ENCODE data around the gene SLAMF1. TPM values are rescaled to one million over a fixed set of nuclear protein-coding genes. Genes with fewer than 3 reads are reported as not detected.
A peak's percentile ranks its signal among the peaks of the same experiment; 100 is the strongest.

Gene SLAMF1
- total RNA-seq, 1 experiment from 2014 or later = not detected

DNA sequence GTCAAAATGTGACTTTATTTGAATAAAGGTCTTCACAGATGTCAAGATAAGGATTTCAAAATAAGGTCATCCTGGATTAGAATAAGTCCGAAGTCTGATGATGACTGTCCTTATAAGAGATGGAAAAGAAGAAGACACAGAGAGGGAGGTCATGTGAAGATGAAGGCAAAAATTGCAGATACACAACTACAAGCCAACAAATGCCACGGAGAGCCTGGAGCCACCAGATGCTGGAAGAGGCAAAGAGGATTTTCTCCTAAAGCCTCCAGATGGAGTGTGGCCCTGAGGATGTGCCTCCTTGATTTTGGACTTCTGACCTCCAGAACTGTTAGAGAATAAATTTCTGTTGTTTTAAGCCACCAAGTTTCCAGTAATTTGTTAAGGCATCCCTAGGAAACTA, 31.2 kb downstream of the SLAMF1 start:
- no peak for DNase-seq
- no peaks in the 10 kb centered on the region for H3K27me3 ChIP-seq (ENCODE audit: control insufficient read depth, insufficient read depth, low read length)
- H3K36me3 ChIP-seq (replicated peaks; ENCODE audit: control insufficient read depth, insufficient read depth, low read length) = no peaks in the 10 kb centered on the region
- H3K4me3 ChIP-seq (ENCODE audit: insufficient read depth, low read depth, low read length) = no peak overlapping the region

GRCh38 chr1:160614410-160614809, 32.4 kb downstream of the SLAMF1 start:
- no peak for DNase-seq
- Histone ChIP-seq H3K36me3 (replicated peaks; ENCODE audit: control insufficient read depth, insufficient read depth, low read length) (no peaks in the 10 kb centered on the region), H3K27me3 (ENCODE audit: control insufficient read depth, insufficient read depth, low read length) (no peaks in the 10 kb centered on the region), H3K4me3 (ENCODE audit: insufficient read depth, low read depth, low read length) (no peak overlapping the region)

GRCh38 chr1:160612613-160613218, 34.1 kb downstream of the SLAMF1 start:
- no peaks in the 10 kb centered on the region for H3K36me3 ChIP-seq (replicated peaks; ENCODE audit: control insufficient read depth, insufficient read depth, low read length)
- DNase-seq = no peak
- no peak overlapping the region for H3K4me3 ChIP-seq (ENCODE audit: insufficient read depth, low read depth, low read length)
- no peaks in the 10 kb centered on the region for H3K27me3 ChIP-seq (ENCODE audit: control insufficient read depth, insufficient read depth, low read length)

DNA sequence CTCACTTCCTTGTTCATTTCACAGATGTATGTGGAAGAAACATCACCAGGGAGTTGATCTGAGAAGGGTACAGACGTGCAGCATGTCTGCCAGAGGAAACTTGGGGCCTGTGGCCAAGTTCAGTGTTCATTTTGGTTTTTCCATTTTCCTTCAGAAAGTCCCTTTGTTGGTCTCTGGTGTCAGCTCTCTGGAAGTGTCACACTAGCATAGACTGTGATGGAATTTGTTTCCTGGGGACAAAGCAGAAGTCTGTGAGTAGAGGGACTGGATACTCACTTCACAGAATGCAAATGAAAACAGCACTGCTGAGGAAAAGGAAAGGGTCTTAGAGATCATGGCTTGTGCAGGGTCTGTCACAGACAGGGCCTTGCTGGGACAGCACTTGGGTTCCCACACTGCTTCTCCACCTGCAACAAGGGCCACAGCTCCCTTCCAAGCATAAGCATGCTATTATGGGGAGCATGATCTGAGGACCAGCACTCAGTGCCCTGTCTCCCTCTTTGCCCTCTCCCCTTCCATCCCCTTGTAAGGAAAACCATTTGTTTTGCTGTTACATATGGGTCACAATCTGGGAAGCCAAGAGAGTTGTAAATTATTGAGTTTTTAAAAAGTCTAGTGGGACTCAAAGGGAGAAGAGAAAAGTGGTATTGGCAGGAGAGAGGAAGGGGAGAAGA, 36.1 kb downstream of the SLAMF1 start:
- Histone ChIP-seq H3K4me3 (ENCODE audit: insufficient read depth, low read depth, low read length) (no peak overlapping the region), H3K36me3 (replicated peaks; ENCODE audit: control insufficient read depth, insufficient read depth, low read length) (no peaks in the 10 kb centered on the region), H3K27me3 (ENCODE audit: control insufficient read depth, insufficient read depth, low read length) (no peaks in the 10 kb centered on the region)
- no peak for DNase-seq

GRCh38 chr1:160608941-160609340, 37.9 kb downstream of the SLAMF1 start:
- H3K36me3 ChIP-seq (replicated peaks; ENCODE audit: control insufficient read depth, insufficient read depth, low read length) = no peaks in the 10 kb centered on the region
- H3K4me3 ChIP-seq (ENCODE audit: insufficient read depth, low read depth, low read length) = no peak overlapping the region
- no peak for DNase-seq
- H3K27me3 ChIP-seq (ENCODE audit: control insufficient read depth, insufficient read depth, low read length) = no peaks in the 10 kb centered on the region

DNA sequence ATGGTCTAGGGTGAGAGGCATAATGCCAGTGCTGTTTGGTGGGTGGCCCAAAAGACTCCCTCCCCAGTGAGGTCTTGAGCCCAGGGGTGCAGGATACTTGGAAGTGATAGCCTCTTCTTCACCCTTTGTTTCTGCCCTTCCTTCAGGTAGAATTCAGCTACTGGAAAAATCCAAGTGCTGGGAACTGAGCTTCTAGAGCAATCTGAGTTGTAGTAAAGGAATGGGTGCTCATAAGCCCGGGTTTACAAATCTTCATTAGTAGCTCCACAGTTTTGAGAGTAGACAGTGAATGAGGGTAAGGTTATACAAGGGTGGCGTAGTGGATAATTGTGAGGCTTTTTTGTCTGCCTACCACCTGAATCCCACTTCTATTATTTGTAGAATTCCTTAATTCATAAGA, 38.3 kb downstream of the SLAMF1 start:
- no peaks in the 10 kb centered on the region for H3K27me3 ChIP-seq (ENCODE audit: control insufficient read depth, insufficient read depth, low read length)
- DNase-seq = no peak
- no peaks in the 10 kb centered on the region for H3K36me3 ChIP-seq (replicated peaks; ENCODE audit: control insufficient read depth, insufficient read depth, low read length)
- H3K4me3 ChIP-seq (ENCODE audit: insufficient read depth, low read depth, low read length) = no peak overlapping the region

DNA sequence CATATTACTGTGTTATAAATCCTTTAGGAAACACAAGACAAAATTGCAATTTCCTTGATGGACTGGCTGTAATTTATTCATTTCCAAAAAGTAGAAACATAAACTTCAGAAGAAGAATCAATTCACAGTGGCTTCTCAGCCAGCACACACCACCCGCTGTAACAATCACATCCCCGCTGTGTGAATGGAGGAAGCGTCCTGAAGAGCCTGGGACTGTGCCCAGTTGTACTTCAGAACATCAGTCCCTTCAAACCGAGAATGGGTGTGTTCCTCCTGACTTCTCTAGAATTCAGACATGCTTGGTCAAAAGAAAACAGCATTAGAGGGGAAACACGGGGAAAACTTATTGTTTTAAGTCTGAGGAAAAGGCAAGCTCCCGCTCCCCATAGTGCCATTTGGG, 38.8 kb downstream of the SLAMF1 start:
- H3K4me3 ChIP-seq (ENCODE audit: insufficient read depth, low read depth, low read length) = no peak overlapping the region
- DNase-seq = no peak

GRCh38 chr1:160607672-160608032, 39.2 kb downstream of the SLAMF1 start:
- no peaks in the 10 kb centered on the region for H3K36me3 ChIP-seq (replicated peaks; ENCODE audit: control insufficient read depth, insufficient read depth, low read length)
- H3K27me3 ChIP-seq (ENCODE audit: control insufficient read depth, insufficient read depth, low read length) = no peaks in the 10 kb centered on the region
- H3K4me3 ChIP-seq (ENCODE audit: insufficient read depth, low read depth, low read length) = no peak overlapping the region
- DNase-seq = no peak

More for the DNA sequence above, 38.8 kb downstream of the SLAMF1 start:
- no peaks in the 10 kb centered on the region for H3K27me3 ChIP-seq (ENCODE audit: control insufficient read depth, insufficient read depth, low read length)
- no peaks in the 10 kb centered on the region for H3K36me3 ChIP-seq (replicated peaks; ENCODE audit: control insufficient read depth, insufficient read depth, low read length)

- Histone ChIP-seq H3K4me3 (ENCODE audit: insufficient read depth, low read depth, low read length) (no peak overlapping the region), H3K27me3 (ENCODE audit: control insufficient read depth, insufficient read depth, low read length) (no peaks in the 10 kb centered on the region), H3K36me3 (replicated peaks; ENCODE audit: control insufficient read depth, insufficient read depth, low read length) (no peaks in the 10 kb centered on the region)
- DNase-seq = peak; percentile 25
These were observed 39.7 kb downstream of the SLAMF1 start for GRCh38 chr1:160607011-160607671.

DNA sequence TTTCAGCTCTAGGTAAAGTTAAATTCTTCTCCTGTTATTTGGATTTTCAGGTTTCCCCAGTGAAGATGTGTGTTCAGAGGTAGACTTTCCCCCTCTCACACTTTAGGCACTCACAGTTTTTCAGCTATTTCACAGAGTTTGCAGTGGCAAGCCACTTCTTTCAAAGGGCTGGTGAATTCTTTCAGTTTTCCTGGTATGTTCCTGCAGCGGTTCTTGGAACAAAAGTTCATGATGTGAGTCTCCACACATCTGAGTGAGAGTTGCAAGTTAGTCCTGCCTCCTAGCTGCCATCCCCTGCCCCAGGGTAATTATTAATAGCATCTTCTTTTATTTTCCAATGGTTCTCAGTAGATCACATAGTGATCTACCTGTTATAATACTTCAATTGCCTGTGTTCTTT, 40.2 kb downstream of the SLAMF1 start:
- no peak for DNase-seq
- Histone ChIP-seq H3K27me3 (ENCODE audit: control insufficient read depth, insufficient read depth, low read length) (no peaks in the 10 kb centered on the region), H3K4me3 (ENCODE audit: insufficient read depth, low read depth, low read length) (no peak overlapping the region), H3K36me3 (replicated peaks; ENCODE audit: control insufficient read depth, insufficient read depth, low read length) (no peaks in the 10 kb centered on the region)

- no peak overlapping the region for H3K4me3 ChIP-seq (ENCODE audit: insufficient read depth, low read depth, low read length)
- DNase-seq = no peak
These were observed 40.9 kb downstream of the SLAMF1 start for GRCh38 chr1:160605792-160606479.

GRCh38 chr1:160605205-160605604, 41.6 kb downstream of the SLAMF1 start:
- no peak for DNase-seq
- Histone ChIP-seq H3K36me3 (replicated peaks; ENCODE audit: control insufficient read depth, insufficient read depth, low read length) (no peaks in the 10 kb centered on the region), H3K4me3 (ENCODE audit: insufficient read depth, low read depth, low read length) (no peak overlapping the region), H3K27me3 (ENCODE audit: control insufficient read depth, insufficient read depth, low read length) (no peaks in the 10 kb centered on the region)

More at GRCh38 chr1:160605792-160606479, 40.9 kb downstream of the SLAMF1 start:
- Histone ChIP-seq H3K36me3 (replicated peaks; ENCODE audit: control insufficient read depth, insufficient read depth, low read length) (no peaks in the 10 kb centered on the region), H3K27me3 (ENCODE audit: control insufficient read depth, insufficient read depth, low read length) (no peaks in the 10 kb centered on the region)

GRCh38 chr1:160597705-160598104, 49.1 kb downstream of the SLAMF1 start:
- no peak for DNase-seq
- Histone ChIP-seq H3K36me3 (replicated peaks; ENCODE audit: control insufficient read depth, insufficient read depth, low read length) (no peaks in the 10 kb centered on the region), H3K4me3 (ENCODE audit: insufficient read depth, low read depth, low read length) (no peak overlapping the region), H3K27me3 (ENCODE audit: control insufficient read depth, insufficient read depth, low read length) (no peaks in the 10 kb centered on the region)

DNA sequence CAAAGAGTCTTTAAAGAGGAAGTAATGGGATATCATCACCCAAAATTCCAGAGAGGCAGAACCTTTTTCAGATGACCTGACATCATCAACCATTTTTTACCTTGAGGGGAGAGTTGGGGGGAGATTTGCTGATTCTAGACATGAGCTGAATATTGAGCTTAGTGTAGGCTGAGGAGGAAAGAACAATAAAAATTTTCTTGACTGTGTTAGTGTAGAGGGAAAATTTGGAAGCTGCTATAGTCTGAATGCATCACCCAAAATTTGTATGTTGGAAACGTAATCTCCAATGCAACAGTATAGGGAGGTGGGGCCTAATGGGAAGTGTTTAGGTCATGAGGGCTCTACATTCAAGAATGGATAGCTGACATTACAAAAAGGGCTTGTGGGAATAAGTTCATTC, 49.8 kb downstream of the SLAMF1 start:
- no peaks in the 10 kb centered on the region for H3K27me3 ChIP-seq (ENCODE audit: control insufficient read depth, insufficient read depth, low read length)
- H3K36me3 ChIP-seq (replicated peaks; ENCODE audit: control insufficient read depth, insufficient read depth, low read length) = no peaks in the 10 kb centered on the region
- no peak overlapping the region for H3K4me3 ChIP-seq (ENCODE audit: insufficient read depth, low read depth, low read length)
- DNase-seq = no peak

GRCh38 chr1:160590488-160590887, 56.4 kb downstream of the SLAMF1 start:
- Histone ChIP-seq H3K4me3 (ENCODE audit: insufficient read depth, low read depth, low read length) (no peak overlapping the region), H3K36me3 (replicated peaks; ENCODE audit: control insufficient read depth, insufficient read depth, low read length) (no peaks in the 10 kb centered on the region), H3K27me3 (ENCODE audit: control insufficient read depth, insufficient read depth, low read length) (no peaks in the 10 kb centered on the region)
- no peak for DNase-seq
